Measurements from ENCODE around the gene MYH9. TPM values are rescaled to one million over a fixed set of nuclear protein-coding genes. Genes with fewer than 3 reads are reported as not detected.
A peak's percentile ranks its signal among the peaks of the same experiment; 100 is the strongest.
"Not testable (repeated sequence)": the region's sequence is repeated elsewhere in the genome, so short reads cannot be mapped to it uniquely, and the experiment has no call there.

Gene MYH9
- total RNA-seq, 4 donors from 2014 or later, result 337 to 553 (median 433) TPM

DNA sequence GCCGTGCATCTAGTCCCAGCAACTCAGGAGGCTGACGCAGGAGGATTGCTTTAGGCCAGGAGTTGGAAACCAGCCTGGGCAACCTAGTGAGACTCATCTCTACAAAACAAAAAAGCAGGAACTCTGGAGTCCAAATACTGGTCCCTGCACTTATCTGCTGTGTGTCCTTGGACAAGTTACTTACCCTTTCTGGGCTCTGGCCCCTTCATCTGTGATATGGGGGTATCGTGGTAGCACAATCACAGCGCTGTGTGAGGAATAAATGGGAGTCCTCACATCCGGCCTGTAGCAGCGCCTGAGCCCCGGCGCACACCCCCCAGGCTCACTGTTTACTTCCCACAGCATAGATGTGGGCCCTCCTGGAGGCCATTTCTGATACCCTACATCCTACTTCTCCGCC is 44.2 kb upstream of the MYH9 start:
- no peaks in the 10 kb centered on the region for H3K27me3 ChIP-seq
- H3K27ac ChIP-seq, result peak overlapping the region in 3 of 4 donors; percentile 17 to 75 (median 72)
- H3K4me3 ChIP-seq, result no peak overlapping the region
- no peaks in the 10 kb centered on the region for H3K9me3 ChIP-seq
- no peak for DNase-seq
- peaks cover 7 to 40% (median 13%) of the 10 kb centered on the region in 4 donors for H3K4me1 ChIP-seq
- H3K36me3 ChIP-seq, result no peaks in the 10 kb centered on the region
- TF ChIP-seq, protein P1, sequence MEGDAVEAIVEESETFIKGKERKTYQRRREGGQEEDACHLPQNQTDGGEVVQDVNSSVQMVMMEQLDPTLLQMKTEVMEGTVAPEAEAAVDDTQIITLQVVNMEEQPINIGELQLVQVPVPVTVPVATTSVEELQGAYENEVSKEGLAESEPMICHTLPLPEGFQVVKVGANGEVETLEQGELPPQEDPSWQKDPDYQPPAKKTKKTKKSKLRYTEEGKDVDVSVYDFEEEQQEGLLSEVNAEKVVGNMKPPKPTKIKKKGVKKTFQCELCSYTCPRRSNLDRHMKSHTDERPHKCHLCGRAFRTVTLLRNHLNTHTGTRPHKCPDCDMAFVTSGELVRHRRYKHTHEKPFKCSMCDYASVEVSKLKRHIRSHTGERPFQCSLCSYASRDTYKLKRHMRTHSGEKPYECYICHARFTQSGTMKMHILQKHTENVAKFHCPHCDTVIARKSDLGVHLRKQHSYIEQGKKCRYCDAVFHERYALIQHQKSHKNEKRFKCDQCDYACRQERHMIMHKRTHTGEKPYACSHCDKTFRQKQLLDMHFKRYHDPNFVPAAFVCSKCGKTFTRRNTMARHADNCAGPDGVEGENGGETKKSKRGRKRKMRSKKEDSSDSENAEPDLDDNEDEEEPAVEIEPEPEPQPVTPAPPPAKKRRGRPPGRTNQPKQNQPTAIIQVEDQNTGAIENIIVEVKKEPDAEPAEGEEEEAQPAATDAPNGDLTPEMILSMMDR (IDR thresholded peaks at IDR 0.05), result no peak
- no peak for TF ChIP-seq POLR2A (IDR thresholded peaks at IDR 0.05)

DNA sequence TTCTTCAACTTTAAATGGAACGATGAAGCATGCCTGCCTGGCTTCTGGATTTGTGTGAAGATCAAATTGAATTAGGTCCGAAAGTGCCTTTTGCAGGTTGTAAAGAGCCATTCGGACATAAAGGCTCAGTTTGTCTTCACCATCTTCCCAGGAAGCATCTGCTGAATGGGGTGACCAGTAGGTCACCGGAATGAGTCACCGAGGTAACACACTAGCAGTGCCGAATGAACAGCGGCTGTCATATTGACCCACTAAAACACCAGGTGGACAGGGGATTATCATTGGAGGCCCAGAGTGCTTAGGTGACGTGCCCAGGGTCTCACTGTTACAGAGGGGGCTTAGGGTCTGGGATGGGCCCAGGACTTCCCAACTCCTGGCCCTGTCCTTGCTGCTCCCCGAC is 43.1 kb upstream of the MYH9 start:
- no peak for TF ChIP-seq POLR2A (IDR thresholded peaks at IDR 0.05)
- TF ChIP-seq, protein P1 (IDR thresholded peaks at IDR 0.05), result no peak
- Histone ChIP-seq H3K36me3 (no peaks in the 10 kb centered on the region), H3K9me3 (no peaks in the 10 kb centered on the region), H3K4me1 (peaks cover 0 to 41% (median 7%) of the 10 kb centered on the region in 4 donors), H3K27me3 (no peaks in the 10 kb centered on the region), H3K27ac (no peak overlapping the region), H3K4me3 (no peak overlapping the region)
- no peak for DNase-seq

DNA sequence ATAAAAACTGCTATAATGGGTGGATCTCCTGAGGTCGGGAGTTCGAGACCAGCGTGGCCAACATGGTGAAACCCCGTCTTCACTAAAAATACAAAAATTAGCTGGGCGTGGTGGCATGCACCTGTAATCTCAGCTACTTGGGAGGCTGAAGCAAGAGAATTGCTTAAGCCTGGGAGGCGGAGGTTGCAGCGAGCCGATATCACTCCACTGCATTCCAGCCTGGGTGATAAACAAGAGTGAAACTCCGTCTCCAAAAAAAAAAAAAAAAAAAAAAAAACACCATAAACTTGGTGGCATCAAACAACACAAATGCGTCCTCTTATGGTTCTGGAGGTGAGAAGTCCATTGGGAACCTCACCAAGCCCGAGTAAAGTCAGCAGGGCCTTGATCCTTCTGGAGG is 40.2 kb upstream of the MYH9 start:
- not testable (repeated sequence) for H3K9me3 ChIP-seq, H3K4me3 ChIP-seq, DNase-seq, H3K27ac ChIP-seq, H3K27me3 ChIP-seq, H3K36me3 ChIP-seq
- peaks cover 0 to 23% (median under 1%) of the 10 kb centered on the region in 4 donors for H3K4me1 ChIP-seq

DNA sequence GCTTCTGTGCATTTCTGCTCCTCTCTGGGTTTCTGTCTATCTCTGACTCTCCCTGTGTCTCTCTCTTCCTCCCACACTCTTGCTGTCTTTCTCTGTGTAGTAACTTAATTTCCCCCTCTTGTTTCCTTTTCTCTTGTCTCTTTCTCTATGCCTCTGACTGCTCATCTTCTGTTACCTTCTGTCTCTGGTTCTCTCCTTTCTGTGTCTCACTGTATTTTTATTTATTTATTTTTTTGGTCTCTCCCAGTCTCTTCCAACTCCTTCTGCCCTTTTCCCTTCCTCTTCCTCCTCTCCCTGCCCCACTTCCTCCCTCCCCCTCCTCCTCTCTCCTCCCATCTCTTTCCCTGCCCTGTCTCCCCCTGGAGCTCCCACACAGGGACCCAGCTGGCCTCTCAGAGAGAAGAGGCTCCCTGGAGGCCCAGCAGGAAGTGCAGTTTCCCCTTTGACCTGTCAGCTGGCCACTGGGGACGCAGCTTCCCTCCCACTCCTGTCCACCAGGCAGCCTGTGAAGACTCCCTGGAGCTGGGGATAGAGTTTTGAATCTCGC is 38.3 kb upstream of the MYH9 start:
- Histone ChIP-seq H3K27me3 (no peaks in the 10 kb centered on the region), H3K27ac (peak overlapping the region in 2 of 4 donors; percentile 5 to 42), H3K4me3 (no peak overlapping the region), H3K36me3 (no peaks in the 10 kb centered on the region), H3K4me1 (peaks cover 0 to 29% (median 0%) of the 10 kb centered on the region in 4 donors), H3K9me3 (no peaks in the 10 kb centered on the region)
- DNase-seq, result no peak
- no peak for TF ChIP-seq POLR2A (IDR thresholded peaks at IDR 0.05)
- TF ChIP-seq, protein P1 (IDR thresholded peaks at IDR 0.05), result peak in 2 of 6 experiments; percentile 27 to 28

DNA sequence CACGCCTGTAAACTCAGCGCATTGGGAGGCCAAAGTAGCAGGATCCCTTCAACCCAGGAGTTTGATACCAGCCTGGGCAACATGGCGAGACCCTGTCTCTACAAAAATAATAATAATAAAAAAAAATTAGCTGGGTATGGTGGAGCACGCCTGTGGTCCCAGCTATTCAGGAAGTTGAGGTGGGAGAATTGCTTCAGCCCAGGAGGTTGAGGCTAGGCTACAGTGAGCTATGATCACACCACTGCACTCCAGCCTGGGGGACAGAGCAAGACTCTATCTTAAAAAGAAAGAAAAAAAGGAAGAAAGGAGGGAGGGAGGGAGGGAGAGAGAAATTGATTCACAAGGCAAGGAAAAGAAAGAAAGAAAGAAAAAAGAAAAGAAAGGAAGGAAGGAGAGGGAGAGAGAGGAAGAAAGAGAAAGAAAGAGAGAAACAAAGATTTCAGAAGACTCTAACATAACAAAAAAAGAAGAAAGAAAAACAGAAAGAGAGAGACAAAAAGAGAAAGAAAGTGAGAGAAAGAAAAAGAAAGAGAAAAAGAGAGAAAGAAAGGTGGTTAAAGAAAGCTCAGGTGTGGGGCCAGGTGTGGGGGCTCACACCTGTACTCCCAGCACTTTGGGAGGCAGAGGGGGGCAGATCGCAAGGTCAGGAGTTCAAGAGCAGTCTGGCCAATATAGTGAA is 37.3 kb upstream of the MYH9 start:
- no peak overlapping the region for H3K4me3 ChIP-seq
- no peak for DNase-seq
- H3K27ac ChIP-seq, result no peak overlapping the region
- no peaks in the 10 kb centered on the region for H3K27me3 ChIP-seq
- H3K4me1 ChIP-seq, result peaks cover 0 to 38% (median 0%) of the 10 kb centered on the region in 4 donors
- TF ChIP-seq POLR2A (IDR thresholded peaks at IDR 0.05), result no peak
- TF ChIP-seq, protein P1 (IDR thresholded peaks at IDR 0.05), result no peak
- H3K36me3 ChIP-seq, result no peaks in the 10 kb centered on the region
- no peaks in the 10 kb centered on the region for H3K9me3 ChIP-seq

DNA sequence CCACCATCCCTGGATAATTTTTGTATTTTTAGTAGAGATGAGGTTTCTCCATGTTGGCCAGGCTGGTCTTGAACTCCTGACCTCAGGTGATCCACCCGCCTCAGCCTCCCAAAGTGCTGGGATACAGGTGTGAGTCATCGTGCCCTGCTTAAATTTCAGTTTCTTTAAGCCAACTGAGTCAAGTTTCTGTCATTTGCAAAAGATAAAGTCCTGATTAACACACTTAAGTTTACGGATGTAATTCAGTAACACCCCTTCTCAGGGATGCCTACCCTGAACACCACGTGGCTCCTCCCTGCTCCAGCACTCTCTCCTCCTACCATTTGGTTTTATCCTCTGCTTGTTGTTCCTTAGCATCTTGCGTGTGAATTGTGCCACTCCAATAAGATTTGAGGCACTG is 36.7 kb upstream of the MYH9 start:
- not testable (repeated sequence) for H3K27me3 ChIP-seq, H3K36me3 ChIP-seq, H3K9me3 ChIP-seq, DNase-seq, H3K27ac ChIP-seq, H3K4me3 ChIP-seq
- peaks cover 0 to 44% (median under 1%) of the 10 kb centered on the region in 4 donors for H3K4me1 ChIP-seq

Data from Peyer's patch (tissue), 4 donors.